GM23338 (cell line): Measurements from ENCODE around the gene ADAMTS10. TPM values are rescaled to one million over a fixed set of nuclear protein-coding genes. Genes with fewer than 3 reads are reported as not detected.

Experiments
- ATAC-seq: fragments of 200-7000 bp; cut with Tn5 transposase; 3 replicates; pipeline ENCODE4 v1.9.1; 2020
- DNase-seq: peaks from one replicate; pipeline ENCODE4 v3.0.0-alpha.2; 2015; ENCODE audit warnings: low spot score
- H2AFZ ChIP-seq: fragments of 200-600 bp; sonication (generic); 2 replicates; pipeline ENCODE4 v1.8.0; 2016; ENCODE audit warnings: antibody characterized with exemption, mild to moderate bottlenecking, moderate library complexity
- H3F3A ChIP-seq: fragments of 200-600 bp; sonication (generic); replicated peaks from 2 replicates; pipeline ENCODE4 v1.8.0; 2017; ENCODE audit warnings: antibody characterized with exemption, mixed run types, low read depth
- H3K27ac ChIP-seq: fragments of 200-600 bp; sonication (generic); 2 replicates; pipeline ENCODE4 v1.6.1; 2016; ENCODE audit warnings: low read depth
- H3K27me3 ChIP-seq: fragments of 200-600 bp; sonication (generic); 2 replicates; pipeline ENCODE4 v1.8.0; 2016; ENCODE audit warnings: mild to moderate bottlenecking, mixed run types, moderate library complexity; ENCODE audit not compliant: insufficient read depth
- H3K36me3 ChIP-seq: fragments of 200-600 bp; sonication (generic); 2 replicates; pipeline ENCODE4 v1.8.0; 2016; ENCODE audit warnings: mild to moderate bottlenecking; ENCODE audit not compliant: insufficient read depth
- H3K4me1 ChIP-seq: fragments of 200-600 bp; sonication (generic); 2 replicates; pipeline ENCODE4 v1.8.0; 2016; ENCODE audit warnings: mild to moderate bottlenecking, moderate library complexity; ENCODE audit not compliant: insufficient read depth
- H3K4me2 ChIP-seq: fragments of 200-600 bp; sonication (generic); 2 replicates; pipeline ENCODE4 v1.7.1; 2017; ENCODE audit warnings: mixed run types
- H3K4me3 ChIP-seq: fragments of 200-600 bp; sonication (generic); 2 replicates; pipeline ENCODE4 v1.6.1; 2016; ENCODE audit warnings: mixed run types
- H3K79me2 ChIP-seq: fragments of 200-600 bp; sonication (generic); replicated peaks from 2 replicates; pipeline ENCODE4 v1.8.0; 2017; ENCODE audit warnings: mild to moderate bottlenecking; ENCODE audit not compliant: insufficient read depth
- H3K9me2 ChIP-seq: fragments of 200-600 bp; sonication (generic); 2 replicates; pipeline ENCODE4 v1.8.0; 2017; ENCODE audit not compliant: insufficient read depth
- H4K20me1 ChIP-seq: fragments of 200-600 bp; sonication (generic); replicated peaks from 2 replicates; pipeline ENCODE4 v1.8.0; 2017; ENCODE audit warnings: mild to moderate bottlenecking; ENCODE audit not compliant: insufficient read depth
- H3K27ac Mint-ChIP-seq: 2 replicates; pipeline ENCODE4 v1.8.0; 2020; ENCODE audit warnings: inconsistent platforms, mild to moderate bottlenecking, moderate library complexity, mixed read lengths
- H3K27me3 Mint-ChIP-seq: 3 replicates; pipeline ENCODE4 v1.8.0; 2022; ENCODE audit warnings: low read depth, mild to moderate bottlenecking, moderate library complexity, mixed read lengths, inconsistent platforms; ENCODE audit not compliant: insufficient read depth, poor library complexity
- H3K36me3 Mint-ChIP-seq: 3 replicates; pipeline ENCODE4 v1.8.0; 2021; ENCODE audit warnings: low read depth, mild to moderate bottlenecking, inconsistent platforms, moderate library complexity, mixed read lengths
- H3K4me1 Mint-ChIP-seq: 3 replicates; pipeline ENCODE4 v1.8.0; 2020; ENCODE audit warnings: mild to moderate bottlenecking, inconsistent platforms, mixed read lengths
- H3K4me3 Mint-ChIP-seq: 3 replicates; pipeline ENCODE4 v1.8.0; 2021; ENCODE audit warnings: moderate library complexity, mild to moderate bottlenecking, inconsistent platforms, mixed read lengths
- H3K9me3 Mint-ChIP-seq: 3 replicates; pipeline ENCODE4 v1.8.0; 2020; ENCODE audit warnings: moderate library complexity, mild to moderate bottlenecking, inconsistent platforms, mixed read lengths
- NANOG ChIP-seq: IDR thresholded peaks from 2 replicates; pipeline ENCODE4 v1.6.1; 2016; ENCODE audit warnings: antibody characterized with exemption, borderline replicate concordance
- POLR2AphosphoS5 ChIP-seq: IDR thresholded peaks from 2 replicates; pipeline ENCODE4 v1.6.1; 2016; ENCODE audit warnings: antibody characterized with exemption, low read depth
- STAT1 ChIP-seq: IDR thresholded peaks from one replicate; pipeline ENCODE4 v1.6.1; 2016; ENCODE audit warnings: antibody characterized with exemption; ENCODE audit not compliant: unreplicated experiment
- ZNF114 ChIP-seq: fragments of 250-450 bp; sonication (Bioruptor Pico); IDR thresholded peaks from 2 replicates; pipeline ENCODE4 v1.5.0; 2020; ENCODE audit warnings: mild to moderate bottlenecking, moderate library complexity
- ZNF331 ChIP-seq: fragments of 250-450 bp; sonication (Bioruptor Pico); IDR thresholded peaks from 2 replicates; pipeline ENCODE4 v1.5.0; 2020; ENCODE audit warnings: low read depth, mild to moderate bottlenecking, moderate library complexity
- polyA plus RNA-seq: library from polyadenylated mRNA; unstranded; fragments of >200 nt; fragmentation: Nextera tagmentation; extraction: Ambion mirVana; gene quantifications from 2 replicates; pipeline ENCODE4 v1.2.1, GENCODE V29; 2016
- total RNA-seq: library from RNA; depleted of rRNA; stranded (reverse); fragments of >200 nt; shearing (Covaris generic); gene quantifications from 2 replicates; pipeline ENCODE4 v1.2.3, GENCODE V29; 2014
- TF ChIP-seq, protein P1 (sequence below): IDR thresholded peaks from one replicate; pipeline ENCODE4 v1.6.1; 2018; ENCODE audit warnings: antibody characterized with exemption; ENCODE audit not compliant: unreplicated experiment
- TF ChIP-seq, protein P2 (sequence below): fragments of 250-450 bp; sonication (Bioruptor Pico); IDR thresholded peaks from 2 replicates; pipeline ENCODE4 v1.5.0; 2020; ENCODE audit warnings: mild to moderate bottlenecking, moderate library complexity
- TF ChIP-seq, protein P3 (sequence below): IDR thresholded peaks from 2 replicates; pipeline ENCODE4 v1.6.1; 2016; ENCODE audit warnings: antibody characterized with exemption
- TF ChIP-seq, protein P4 (sequence below), 2 experiments: fragments of 200-600 bp in 1 of 2; sonication (generic) in 1 of 2; conservative IDR thresholded peaks; 2 replicates each; pipeline versions ENCODE4 v1.5.1 to v1.6.1; 2016 to 2017; ENCODE audit warnings: antibody characterized with exemption in 2 of 2, low read depth in 2 of 2, mild to moderate bottlenecking in 2 of 2, moderate library complexity in 1 of 2

The ADAMTS10 gene
- total and polyA plus RNA-seq, 2 experiments from 2014 or later: 5.0 to 25.9 TPM

DNA sequence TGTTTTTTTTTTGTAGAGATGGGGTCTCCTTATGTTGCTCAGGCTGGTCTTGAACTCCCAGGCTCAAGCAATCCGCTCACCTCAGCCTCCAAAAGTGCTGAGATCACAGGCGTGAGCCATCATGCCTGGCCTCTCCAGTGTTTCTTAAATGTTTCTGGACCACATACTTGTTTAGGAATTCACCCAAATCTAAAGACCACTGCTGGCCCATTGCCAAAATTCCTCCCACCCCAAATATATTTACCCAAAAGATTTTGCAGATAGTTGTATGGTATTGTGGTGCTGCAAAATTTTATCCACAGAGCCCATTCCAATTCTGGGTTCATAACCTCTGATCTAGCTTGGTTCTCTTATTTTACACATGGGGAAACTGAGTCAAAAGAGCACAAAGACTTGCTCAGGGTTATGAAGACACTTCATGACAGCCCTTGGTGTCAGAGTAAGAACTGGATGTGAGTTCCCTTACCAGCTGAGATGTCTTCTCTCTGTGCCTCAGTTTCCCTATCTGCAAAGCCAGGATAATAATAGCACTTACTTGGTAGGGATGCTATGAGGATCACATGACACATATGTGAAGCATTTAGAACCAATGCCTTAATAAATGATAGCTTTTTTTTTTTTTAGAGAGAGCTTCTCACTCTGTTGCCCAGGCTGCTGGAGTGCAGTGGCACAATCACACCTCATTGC is 30.8 kb upstream of the ADAMTS10 start:
- H3K4me3 Mint-ChIP-seq: no peak overlapping the region
- TF ChIP-seq, protein P1, sequence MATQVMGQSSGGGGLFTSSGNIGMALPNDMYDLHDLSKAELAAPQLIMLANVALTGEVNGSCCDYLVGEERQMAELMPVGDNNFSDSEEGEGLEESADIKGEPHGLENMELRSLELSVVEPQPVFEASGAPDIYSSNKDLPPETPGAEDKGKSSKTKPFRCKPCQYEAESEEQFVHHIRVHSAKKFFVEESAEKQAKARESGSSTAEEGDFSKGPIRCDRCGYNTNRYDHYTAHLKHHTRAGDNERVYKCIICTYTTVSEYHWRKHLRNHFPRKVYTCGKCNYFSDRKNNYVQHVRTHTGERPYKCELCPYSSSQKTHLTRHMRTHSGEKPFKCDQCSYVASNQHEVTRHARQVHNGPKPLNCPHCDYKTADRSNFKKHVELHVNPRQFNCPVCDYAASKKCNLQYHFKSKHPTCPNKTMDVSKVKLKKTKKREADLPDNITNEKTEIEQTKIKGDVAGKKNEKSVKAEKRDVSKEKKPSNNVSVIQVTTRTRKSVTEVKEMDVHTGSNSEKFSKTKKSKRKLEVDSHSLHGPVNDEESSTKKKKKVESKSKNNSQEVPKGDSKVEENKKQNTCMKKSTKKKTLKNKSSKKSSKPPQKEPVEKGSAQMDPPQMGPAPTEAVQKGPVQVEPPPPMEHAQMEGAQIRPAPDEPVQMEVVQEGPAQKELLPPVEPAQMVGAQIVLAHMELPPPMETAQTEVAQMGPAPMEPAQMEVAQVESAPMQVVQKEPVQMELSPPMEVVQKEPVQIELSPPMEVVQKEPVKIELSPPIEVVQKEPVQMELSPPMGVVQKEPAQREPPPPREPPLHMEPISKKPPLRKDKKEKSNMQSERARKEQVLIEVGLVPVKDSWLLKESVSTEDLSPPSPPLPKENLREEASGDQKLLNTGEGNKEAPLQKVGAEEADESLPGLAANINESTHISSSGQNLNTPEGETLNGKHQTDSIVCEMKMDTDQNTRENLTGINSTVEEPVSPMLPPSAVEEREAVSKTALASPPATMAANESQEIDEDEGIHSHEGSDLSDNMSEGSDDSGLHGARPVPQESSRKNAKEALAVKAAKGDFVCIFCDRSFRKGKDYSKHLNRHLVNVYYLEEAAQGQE: no peak
- TF ChIP-seq, protein P2, sequence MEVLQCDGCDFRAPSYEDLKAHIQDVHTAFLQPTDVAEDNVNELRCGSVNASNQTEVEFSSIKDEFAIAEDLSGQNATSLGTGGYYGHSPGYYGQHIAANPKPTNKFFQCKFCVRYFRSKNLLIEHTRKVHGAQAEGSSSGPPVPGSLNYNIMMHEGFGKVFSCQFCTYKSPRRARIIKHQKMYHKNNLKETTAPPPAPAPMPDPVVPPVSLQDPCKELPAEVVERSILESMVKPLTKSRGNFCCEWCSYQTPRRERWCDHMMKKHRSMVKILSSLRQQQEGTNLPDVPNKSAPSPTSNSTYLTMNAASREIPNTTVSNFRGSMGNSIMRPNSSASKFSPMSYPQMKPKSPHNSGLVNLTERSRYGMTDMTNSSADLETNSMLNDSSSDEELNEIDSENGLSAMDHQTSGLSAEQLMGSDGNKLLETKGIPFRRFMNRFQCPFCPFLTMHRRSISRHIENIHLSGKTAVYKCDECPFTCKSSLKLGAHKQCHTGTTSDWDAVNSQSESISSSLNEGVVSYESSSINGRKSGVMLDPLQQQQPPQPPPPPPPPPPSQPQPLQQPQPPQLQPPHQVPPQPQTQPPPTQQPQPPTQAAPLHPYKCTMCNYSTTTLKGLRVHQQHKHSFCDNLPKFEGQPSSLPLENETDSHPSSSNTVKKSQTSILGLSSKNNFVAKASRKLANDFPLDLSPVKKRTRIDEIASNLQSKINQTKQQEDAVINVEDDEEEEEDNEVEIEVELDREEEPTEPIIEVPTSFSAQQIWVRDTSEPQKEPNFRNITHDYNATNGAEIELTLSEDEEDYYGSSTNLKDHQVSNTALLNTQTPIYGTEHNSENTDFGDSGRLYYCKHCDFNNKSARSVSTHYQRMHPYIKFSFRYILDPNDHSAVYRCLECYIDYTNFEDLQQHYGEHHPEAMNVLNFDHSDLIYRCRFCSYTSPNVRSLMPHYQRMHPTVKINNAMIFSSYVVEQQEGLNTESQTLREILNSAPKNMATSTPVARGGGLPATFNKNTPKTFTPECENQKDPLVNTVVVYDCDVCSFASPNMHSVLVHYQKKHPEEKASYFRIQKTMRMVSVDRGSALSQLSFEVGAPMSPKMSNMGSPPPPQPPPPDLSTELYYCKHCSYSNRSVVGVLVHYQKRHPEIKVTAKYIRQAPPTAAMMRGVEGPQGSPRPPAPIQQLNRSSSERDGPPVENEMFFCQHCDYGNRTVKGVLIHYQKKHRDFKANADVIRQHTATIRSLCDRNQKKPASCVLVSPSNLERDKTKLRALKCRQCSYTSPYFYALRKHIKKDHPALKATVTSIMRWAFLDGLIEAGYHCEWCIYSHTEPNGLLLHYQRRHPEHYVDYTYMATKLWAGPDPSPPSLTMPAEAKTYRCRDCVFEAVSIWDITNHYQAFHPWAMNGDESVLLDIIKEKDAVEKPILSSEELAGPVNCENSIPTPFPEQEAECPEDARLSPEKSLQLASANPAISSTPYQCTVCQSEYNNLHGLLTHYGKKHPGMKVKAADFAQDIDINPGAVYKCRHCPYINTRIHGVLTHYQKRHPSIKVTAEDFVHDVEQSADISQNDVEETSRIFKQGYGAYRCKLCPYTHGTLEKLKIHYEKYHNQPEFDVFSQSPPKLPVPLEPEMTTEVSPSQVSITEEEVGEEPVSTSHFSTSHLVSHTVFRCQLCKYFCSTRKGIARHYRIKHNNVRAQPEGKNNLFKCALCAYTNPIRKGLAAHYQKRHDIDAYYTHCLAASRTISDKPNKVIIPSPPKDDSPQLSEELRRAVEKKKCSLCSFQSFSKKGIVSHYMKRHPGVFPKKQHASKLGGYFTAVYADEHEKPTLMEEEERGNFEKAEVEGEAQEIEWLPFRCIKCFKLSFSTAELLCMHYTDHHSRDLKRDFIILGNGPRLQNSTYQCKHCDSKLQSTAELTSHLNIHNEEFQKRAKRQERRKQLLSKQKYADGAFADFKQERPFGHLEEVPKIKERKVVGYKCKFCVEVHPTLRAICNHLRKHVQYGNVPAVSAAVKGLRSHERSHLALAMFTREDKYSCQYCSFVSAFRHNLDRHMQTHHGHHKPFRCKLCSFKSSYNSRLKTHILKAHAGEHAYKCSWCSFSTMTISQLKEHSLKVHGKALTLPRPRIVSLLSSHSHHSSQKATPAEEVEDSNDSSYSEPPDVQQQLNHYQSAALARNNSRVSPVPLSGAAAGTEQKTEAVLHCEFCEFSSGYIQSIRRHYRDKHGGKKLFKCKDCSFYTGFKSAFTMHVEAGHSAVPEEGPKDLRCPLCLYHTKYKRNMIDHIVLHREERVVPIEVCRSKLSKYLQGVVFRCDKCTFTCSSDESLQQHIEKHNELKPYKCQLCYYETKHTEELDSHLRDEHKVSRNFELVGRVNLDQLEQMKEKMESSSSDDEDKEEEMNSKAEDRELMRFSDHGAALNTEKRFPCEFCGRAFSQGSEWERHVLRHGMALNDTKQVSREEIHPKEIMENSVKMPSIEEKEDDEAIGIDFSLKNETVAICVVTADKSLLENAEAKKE: no peak
- no peak for TF ChIP-seq STAT1
- no peak for TF ChIP-seq ZNF114
- TF ChIP-seq, protein P3, sequence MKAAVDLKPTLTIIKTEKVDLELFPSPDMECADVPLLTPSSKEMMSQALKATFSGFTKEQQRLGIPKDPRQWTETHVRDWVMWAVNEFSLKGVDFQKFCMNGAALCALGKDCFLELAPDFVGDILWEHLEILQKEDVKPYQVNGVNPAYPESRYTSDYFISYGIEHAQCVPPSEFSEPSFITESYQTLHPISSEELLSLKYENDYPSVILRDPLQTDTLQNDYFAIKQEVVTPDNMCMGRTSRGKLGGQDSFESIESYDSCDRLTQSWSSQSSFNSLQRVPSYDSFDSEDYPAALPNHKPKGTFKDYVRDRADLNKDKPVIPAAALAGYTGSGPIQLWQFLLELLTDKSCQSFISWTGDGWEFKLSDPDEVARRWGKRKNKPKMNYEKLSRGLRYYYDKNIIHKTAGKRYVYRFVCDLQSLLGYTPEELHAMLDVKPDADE: no peak
- no peak for TF ChIP-seq NANOG
- TF ChIP-seq POLR2AphosphoS5: no peak
- TF ChIP-seq, protein P4, sequence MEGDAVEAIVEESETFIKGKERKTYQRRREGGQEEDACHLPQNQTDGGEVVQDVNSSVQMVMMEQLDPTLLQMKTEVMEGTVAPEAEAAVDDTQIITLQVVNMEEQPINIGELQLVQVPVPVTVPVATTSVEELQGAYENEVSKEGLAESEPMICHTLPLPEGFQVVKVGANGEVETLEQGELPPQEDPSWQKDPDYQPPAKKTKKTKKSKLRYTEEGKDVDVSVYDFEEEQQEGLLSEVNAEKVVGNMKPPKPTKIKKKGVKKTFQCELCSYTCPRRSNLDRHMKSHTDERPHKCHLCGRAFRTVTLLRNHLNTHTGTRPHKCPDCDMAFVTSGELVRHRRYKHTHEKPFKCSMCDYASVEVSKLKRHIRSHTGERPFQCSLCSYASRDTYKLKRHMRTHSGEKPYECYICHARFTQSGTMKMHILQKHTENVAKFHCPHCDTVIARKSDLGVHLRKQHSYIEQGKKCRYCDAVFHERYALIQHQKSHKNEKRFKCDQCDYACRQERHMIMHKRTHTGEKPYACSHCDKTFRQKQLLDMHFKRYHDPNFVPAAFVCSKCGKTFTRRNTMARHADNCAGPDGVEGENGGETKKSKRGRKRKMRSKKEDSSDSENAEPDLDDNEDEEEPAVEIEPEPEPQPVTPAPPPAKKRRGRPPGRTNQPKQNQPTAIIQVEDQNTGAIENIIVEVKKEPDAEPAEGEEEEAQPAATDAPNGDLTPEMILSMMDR (conservative IDR thresholded peaks at IDR 0.05; ENCODE audit: low read depth in 2 of 2): no peak
- TF ChIP-seq ZNF331 (CRISPR knock-in tag): no peak
- no peak overlapping the region for H3K4me3 ChIP-seq
- no peak for DNase-seq
- no peaks in the 10 kb centered on the region for H3K79me2 ChIP-seq
- no peaks in the 10 kb centered on the region for H4K20me1 ChIP-seq
- no peak overlapping the region for H3K27ac Mint-ChIP-seq
- H3K9me2 ChIP-seq: no peaks in the 10 kb centered on the region
- H3K4me1 Mint-ChIP-seq: no peaks in the 10 kb centered on the region
- no peaks in the 10 kb centered on the region for H3F3A ChIP-seq
- no peak overlapping the region for H3K4me2 ChIP-seq
- H3K27me3 ChIP-seq: no peaks in the 10 kb centered on the region
- H3K4me1 ChIP-seq: no peaks in the 10 kb centered on the region
- peaks cover 77% of the 10 kb centered on the region for H3K9me3 Mint-ChIP-seq
- H2AFZ ChIP-seq: no peak overlapping the region
- ATAC-seq: no peak
- no peak overlapping the region for H3K27ac ChIP-seq
- no peaks in the 10 kb centered on the region for H3K36me3 ChIP-seq
- peaks cover 8% of the 10 kb centered on the region; the same call in 2 of the 3 replicates for H3K36me3 Mint-ChIP-seq
- peaks cover 14% of the 10 kb centered on the region for H3K27me3 Mint-ChIP-seq
